ENCODE measurements around the gene PRR13. TPM values are rescaled to one million over a fixed set of nuclear protein-coding genes. Genes with fewer than 3 reads are reported as not detected.
"Not testable (repeated sequence)": the region's sequence is repeated elsewhere in the genome, so short reads cannot be mapped to it uniquely, and the experiment has no call there.

PRR13 gene, protein sequence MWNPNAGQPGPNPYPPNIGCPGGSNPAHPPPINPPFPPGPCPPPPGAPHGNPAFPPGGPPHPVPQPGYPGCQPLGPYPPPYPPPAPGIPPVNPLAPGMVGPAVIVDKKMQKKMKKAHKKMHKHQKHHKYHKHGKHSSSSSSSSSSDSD
- total RNA-seq: 100 to 1,000 TPM; 269 to 284 (median 284) TPM

DNA sequence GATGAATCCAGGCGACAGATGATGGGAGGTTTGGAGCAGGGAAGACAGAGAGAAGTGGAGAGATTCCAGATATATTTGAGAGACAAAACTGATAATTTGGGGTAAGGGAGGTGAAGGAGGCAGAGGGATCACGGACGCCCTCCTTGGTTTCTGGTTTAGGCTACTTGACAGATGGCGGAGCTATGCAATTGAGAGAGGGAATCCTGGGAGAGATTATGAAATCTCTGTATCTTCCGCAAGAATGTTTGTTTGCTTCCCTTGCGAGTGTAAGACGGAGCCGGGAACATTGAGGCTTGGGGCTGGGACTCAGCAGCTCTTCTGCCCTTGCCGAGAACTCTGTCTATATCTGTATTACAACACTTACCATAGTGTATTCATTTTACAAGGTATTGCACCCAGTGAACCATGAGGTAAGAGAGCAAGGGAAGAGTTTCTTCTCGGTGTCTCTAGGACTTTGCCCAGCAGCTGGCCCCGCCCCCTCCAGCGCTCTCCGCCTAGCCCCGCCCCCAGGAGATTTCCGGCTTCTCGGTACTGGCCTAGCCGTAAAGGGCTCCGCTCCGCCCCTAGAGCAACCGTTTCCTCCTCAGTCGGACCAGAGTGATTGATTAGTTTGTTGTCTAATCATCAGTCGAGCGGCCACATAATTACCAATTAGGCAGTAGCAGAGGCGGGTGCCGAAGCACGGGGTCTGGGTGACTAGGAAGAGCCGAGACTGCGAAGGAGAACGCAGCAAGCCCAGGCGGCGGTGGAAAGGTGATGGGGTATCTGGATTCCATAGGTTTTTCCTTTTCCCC is at the start of gene PRR13:
TSS of gene PRR13 (plus strand) at position 695 of the 794 bp plus-strand sequence. CDS start 981 bp downstream, outside the sequence.
- Mint-ChIP-seq H3K4me1 (ENCODE audit: low read depth) (peaks cover 35% of the 10 kb centered on the region), H3K9me3 (no peaks in the 10 kb centered on the region), H3K36me3 (ENCODE audit: insufficient read depth) (peaks cover 10% of the 10 kb centered on the region), H3K4me3 (peak within 1 kb of the TSS; percentile 95), H3K27me3 (ENCODE audit: low read depth) (no peaks in the 10 kb centered on the region)
- DNase-seq (peak; percentile 99), ATAC-seq (peak; percentile 98 to 99)

DNA sequence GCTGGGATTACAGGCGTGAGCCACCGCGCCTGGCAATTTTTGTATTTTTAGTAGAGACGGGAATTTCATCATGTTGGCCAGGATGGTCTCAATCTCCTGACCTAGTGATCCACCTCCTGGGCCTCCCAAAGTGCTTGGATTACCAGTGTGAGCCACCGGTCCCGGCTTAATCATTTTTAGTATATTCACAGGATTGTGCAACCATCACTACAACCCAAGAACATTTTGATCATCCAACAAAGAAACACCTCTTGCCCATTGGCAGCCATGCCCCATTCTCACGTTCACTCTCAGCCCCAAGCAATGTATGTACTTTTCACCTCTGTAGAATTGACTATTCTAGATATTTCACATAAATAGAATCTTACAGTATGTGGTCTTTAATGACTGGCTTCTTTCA is 41.6 kb upstream of the PRR13 start:
- Mint-ChIP-seq H3K27me3 (ENCODE audit: low read depth) (no peaks in the 10 kb centered on the region), H3K4me1 (ENCODE audit: low read depth) (peaks cover 10% of the 10 kb centered on the region), H3K4me3 (no peak overlapping the region), H3K36me3 (ENCODE audit: insufficient read depth) (peaks cover 10% of the 10 kb centered on the region), H3K9me3 (no peaks in the 10 kb centered on the region)
- DNase-seq (no peak), ATAC-seq (no peak)

- H3K27me3 Mint-ChIP-seq (ENCODE audit: low read depth); ATAC-seq; H3K4me3 Mint-ChIP-seq; DNase-seq; H3K9me3 Mint-ChIP-seq; H3K4me1 Mint-ChIP-seq (ENCODE audit: low read depth): not testable (repeated sequence)
- H3K36me3 Mint-ChIP-seq (ENCODE audit: insufficient read depth): peaks cover 15% of the 10 kb centered on the region
Measured at GRCh38 chr12:53402351-53402750, 39.2 kb upstream of the PRR13 start.

GRCh38 chr12:53402871-53403270 is 38.7 kb upstream of the PRR13 start:
- Mint-ChIP-seq H3K27me3 (ENCODE audit: low read depth) (no peaks in the 10 kb centered on the region), H3K4me3 (no peak overlapping the region), H3K4me1 (ENCODE audit: low read depth) (peaks cover 6% of the 10 kb centered on the region), H3K36me3 (ENCODE audit: insufficient read depth) (peaks cover 15% of the 10 kb centered on the region), H3K9me3 (no peaks in the 10 kb centered on the region)
- no peak for DNase-seq
- ATAC-seq: no peak

- DNase-seq: no peak
- no peak for ATAC-seq
- peaks cover 20% of the 10 kb centered on the region for H3K4me1 Mint-ChIP-seq (ENCODE audit: low read depth)
- peaks cover 32% of the 10 kb centered on the region for H3K36me3 Mint-ChIP-seq (ENCODE audit: insufficient read depth)
- H3K27me3 Mint-ChIP-seq (ENCODE audit: low read depth): no peaks in the 10 kb centered on the region
- H3K4me3 Mint-ChIP-seq: no peak overlapping the region
- H3K9me3 Mint-ChIP-seq: no peaks in the 10 kb centered on the region
Measured at GRCh38 chr12:53410951-53411350, 30.6 kb upstream of the PRR13 start.

DNA sequence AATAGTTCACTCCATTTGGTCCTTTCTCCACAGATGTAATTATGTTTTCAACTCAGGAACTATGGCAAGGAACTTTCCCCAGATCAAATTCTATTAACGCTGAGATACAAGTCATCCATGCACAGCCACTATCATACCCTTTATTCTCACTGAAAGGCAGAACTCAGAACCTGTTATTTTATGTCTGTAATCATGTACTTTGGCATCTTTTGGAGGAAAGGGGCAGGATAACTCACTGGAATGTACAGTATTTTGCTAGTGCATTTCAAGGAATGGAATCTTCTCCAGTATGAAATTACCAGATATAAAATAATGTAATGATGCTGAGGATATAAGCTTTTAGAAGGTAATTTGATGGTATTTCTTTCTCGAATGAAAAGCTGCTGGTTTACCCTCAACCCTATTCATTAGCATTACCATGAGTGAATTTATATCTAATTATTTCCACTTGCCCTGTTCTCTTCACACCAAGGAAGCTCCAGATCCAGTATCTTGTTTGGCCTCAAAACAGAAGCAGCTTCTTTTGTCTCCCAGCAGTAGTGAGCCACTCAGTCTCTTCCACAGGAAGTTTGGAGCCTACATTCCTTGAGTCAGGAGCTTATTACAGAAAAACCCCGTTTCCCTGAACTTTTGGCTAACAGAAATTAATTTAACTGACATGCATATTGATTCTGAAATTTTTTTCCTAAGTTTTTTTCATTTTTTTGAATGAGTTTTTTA is 27.9 kb upstream of the PRR13 start:
- no peak overlapping the region for H3K4me3 Mint-ChIP-seq
- H3K27me3 Mint-ChIP-seq (ENCODE audit: low read depth): no peaks in the 10 kb centered on the region
- H3K36me3 Mint-ChIP-seq (ENCODE audit: insufficient read depth): peaks cover 26% of the 10 kb centered on the region
- peaks cover 39% of the 10 kb centered on the region for H3K4me1 Mint-ChIP-seq (ENCODE audit: low read depth)
- DNase-seq (no peak), ATAC-seq (no peak)
- H3K9me3 Mint-ChIP-seq: no peaks in the 10 kb centered on the region

DNA sequence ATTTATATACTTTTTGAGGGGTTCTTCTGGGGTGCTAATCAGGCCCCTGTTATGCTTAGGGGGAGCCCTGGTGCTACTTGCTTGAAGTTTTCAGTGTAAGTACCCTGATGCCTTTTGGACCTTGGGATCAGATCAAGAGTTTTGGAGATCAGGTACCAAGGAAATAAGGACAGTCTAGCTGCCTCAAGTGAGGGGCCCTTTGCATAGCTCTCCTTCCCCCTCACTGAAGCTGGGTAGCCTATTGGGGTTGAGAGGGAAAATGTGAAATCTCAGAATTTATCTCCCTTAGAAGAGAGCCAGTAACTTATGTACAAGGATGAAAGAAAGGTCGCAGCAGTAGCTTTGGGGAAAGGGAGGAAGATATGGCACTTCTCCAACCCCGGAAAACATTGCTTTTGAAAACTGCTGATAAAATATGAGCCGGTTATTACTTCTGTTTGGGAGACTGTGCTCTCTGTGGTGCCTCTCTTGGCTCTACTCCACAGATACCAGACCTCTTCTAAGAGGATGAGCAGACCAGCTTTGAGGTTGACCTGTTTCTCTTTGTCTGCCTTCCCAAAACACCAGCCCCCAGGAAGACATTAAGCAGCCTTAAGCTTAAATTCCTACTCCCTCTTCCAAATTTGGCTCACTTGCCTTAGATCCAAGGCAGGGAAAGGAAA is 26.6 kb upstream of the PRR13 start:
- H3K9me3 Mint-ChIP-seq: no peaks in the 10 kb centered on the region
- H3K27me3 Mint-ChIP-seq (ENCODE audit: low read depth): no peaks in the 10 kb centered on the region
- peaks cover 20% of the 10 kb centered on the region for H3K36me3 Mint-ChIP-seq (ENCODE audit: insufficient read depth)
- peaks cover 49% of the 10 kb centered on the region for H3K4me1 Mint-ChIP-seq (ENCODE audit: low read depth)
- DNase-seq (no peak), ATAC-seq (no peak)
- H3K4me3 Mint-ChIP-seq: no peak overlapping the region

- not testable (repeated sequence) for H3K27me3 Mint-ChIP-seq (ENCODE audit: low read depth); ATAC-seq; DNase-seq; H3K4me3 Mint-ChIP-seq; H3K9me3 Mint-ChIP-seq
- H3K36me3 Mint-ChIP-seq (ENCODE audit: insufficient read depth): peaks cover 17% of the 10 kb centered on the region
- H3K4me1 Mint-ChIP-seq (ENCODE audit: low read depth): peaks cover 48% of the 10 kb centered on the region
Measured at GRCh38 chr12:53415752-53416389, 25.7 kb upstream of the PRR13 start.

DNA sequence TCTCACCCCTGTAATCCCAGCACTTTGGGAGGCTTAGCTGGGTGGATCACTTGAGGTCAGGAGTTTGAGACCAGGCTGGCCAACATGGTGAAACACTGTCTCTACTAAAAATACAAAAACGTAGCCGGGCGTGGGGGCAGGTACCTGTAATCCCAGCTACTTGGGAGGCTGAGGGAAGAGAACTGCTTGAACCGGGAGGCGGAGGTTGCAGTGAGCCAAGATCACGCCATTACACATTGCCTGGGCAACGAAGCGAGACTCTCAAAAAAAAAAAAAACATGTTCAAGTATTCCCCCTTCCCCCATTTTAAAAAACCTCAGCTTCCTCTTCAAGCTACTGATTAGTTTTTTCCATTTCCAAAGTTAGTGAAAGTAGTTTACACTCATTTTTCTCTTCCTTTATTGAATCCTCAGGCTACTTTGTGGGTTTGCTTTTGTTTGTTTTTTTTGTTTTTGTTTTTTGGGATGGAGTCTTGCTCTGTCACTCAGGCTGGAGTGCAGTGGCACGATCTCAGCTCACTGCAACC is 24.2 kb upstream of the PRR13 start:
- peaks cover 45% of the 10 kb centered on the region for H3K4me1 Mint-ChIP-seq (ENCODE audit: low read depth)
- H3K9me3 Mint-ChIP-seq; ATAC-seq; H3K4me3 Mint-ChIP-seq; H3K36me3 Mint-ChIP-seq (ENCODE audit: insufficient read depth); H3K27me3 Mint-ChIP-seq (ENCODE audit: low read depth); DNase-seq: not testable (repeated sequence)

- ATAC-seq (no peak), DNase-seq (no peak)
- no peaks in the 10 kb centered on the region for H3K27me3 Mint-ChIP-seq (ENCODE audit: low read depth)
- no peaks in the 10 kb centered on the region for H3K9me3 Mint-ChIP-seq
- no peak overlapping the region for H3K4me3 Mint-ChIP-seq
- peaks cover 7% of the 10 kb centered on the region for H3K36me3 Mint-ChIP-seq (ENCODE audit: insufficient read depth)
- peaks cover 38% of the 10 kb centered on the region for H3K4me1 Mint-ChIP-seq (ENCODE audit: low read depth)
Measured at GRCh38 chr12:53418221-53418620, 23.3 kb upstream of the PRR13 start.

GRCh38 chr12:53419756-53420155 is 21.8 kb upstream of the PRR13 start:
- Mint-ChIP-seq H3K36me3 (ENCODE audit: insufficient read depth) (no peaks in the 10 kb centered on the region), H3K4me3 (no peak overlapping the region), H3K27me3 (ENCODE audit: low read depth) (no peaks in the 10 kb centered on the region), H3K4me1 (ENCODE audit: low read depth) (peaks cover 35% of the 10 kb centered on the region), H3K9me3 (no peaks in the 10 kb centered on the region)
- ATAC-seq (no peak), DNase-seq (no peak)

DNA sequence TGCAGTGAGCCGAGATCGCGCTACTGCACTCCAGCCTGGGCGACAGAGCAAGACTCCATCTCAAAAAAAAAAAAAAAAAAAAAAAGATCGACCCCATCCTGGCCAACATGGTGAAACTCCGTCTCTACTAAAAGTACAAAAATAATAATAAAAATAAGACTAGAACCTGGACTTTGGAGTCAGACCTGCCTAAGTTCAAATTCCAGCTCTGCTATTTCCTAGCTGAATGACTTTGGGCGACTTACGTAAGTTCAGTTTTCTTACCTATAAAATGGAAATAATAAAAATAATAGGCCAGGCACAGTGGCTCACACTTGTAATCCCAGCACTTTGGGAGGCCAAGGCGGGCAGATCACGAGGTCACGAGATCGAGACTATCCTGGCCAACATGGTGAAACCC is 19.3 kb upstream of the PRR13 start:
- H3K4me3 Mint-ChIP-seq; ATAC-seq; DNase-seq; H3K36me3 Mint-ChIP-seq (ENCODE audit: insufficient read depth); H3K27me3 Mint-ChIP-seq (ENCODE audit: low read depth); H3K9me3 Mint-ChIP-seq: not testable (repeated sequence)
- peaks cover 28% of the 10 kb centered on the region for H3K4me1 Mint-ChIP-seq (ENCODE audit: low read depth)

GRCh38 chr12:53423597-53423996 is 17.9 kb upstream of the PRR13 start, which contains the start of gene AMHR2:
Gene AMHR2 (plus strand): TSS chr12:53423855. CDS start chr12:53423935, 80 bp downstream.
- Mint-ChIP-seq H3K27me3 (ENCODE audit: low read depth) (no peaks in the 10 kb centered on the region), H3K4me1 (ENCODE audit: low read depth) (peaks cover 22% of the 10 kb centered on the region), H3K9me3 (no peaks in the 10 kb centered on the region), H3K4me3 (no peak within 1 kb of the TSS), H3K36me3 (ENCODE audit: insufficient read depth) (no peaks in the 10 kb centered on the region)
- no peak for DNase-seq
- ATAC-seq: no peak

All from activated T-cell treated with anti-CD3 and anti-CD28 coated beads, Interleukin-2, amount 50 U/mL, for 4 hours (primary cell).